ENCODE data around the gene BRD3.

GRCh38 chr9:134089972-134090371, 22.1 kb upstream of the BRD3 start:
- TF ChIP-seq, protein P1, sequence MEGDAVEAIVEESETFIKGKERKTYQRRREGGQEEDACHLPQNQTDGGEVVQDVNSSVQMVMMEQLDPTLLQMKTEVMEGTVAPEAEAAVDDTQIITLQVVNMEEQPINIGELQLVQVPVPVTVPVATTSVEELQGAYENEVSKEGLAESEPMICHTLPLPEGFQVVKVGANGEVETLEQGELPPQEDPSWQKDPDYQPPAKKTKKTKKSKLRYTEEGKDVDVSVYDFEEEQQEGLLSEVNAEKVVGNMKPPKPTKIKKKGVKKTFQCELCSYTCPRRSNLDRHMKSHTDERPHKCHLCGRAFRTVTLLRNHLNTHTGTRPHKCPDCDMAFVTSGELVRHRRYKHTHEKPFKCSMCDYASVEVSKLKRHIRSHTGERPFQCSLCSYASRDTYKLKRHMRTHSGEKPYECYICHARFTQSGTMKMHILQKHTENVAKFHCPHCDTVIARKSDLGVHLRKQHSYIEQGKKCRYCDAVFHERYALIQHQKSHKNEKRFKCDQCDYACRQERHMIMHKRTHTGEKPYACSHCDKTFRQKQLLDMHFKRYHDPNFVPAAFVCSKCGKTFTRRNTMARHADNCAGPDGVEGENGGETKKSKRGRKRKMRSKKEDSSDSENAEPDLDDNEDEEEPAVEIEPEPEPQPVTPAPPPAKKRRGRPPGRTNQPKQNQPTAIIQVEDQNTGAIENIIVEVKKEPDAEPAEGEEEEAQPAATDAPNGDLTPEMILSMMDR (IDR thresholded peaks at IDR 0.05; ENCODE audit: insufficient read depth, low read depth, low read length), result no peak
- no peak for TF ChIP-seq EZH2 (IDR thresholded peaks at IDR 0.05; ENCODE audit: insufficient read depth, low read length)

All from astrocyte (in vitro differentiated cells and primary cell).